ENCODE data around the gene TDRD7. TPM values are rescaled to one million over a fixed set of nuclear protein-coding genes. Genes with fewer than 3 reads are reported as not detected.

The TDRD7 gene
- polyA plus RNA-seq, 1 experiment, result 5.4 TPM

DNA sequence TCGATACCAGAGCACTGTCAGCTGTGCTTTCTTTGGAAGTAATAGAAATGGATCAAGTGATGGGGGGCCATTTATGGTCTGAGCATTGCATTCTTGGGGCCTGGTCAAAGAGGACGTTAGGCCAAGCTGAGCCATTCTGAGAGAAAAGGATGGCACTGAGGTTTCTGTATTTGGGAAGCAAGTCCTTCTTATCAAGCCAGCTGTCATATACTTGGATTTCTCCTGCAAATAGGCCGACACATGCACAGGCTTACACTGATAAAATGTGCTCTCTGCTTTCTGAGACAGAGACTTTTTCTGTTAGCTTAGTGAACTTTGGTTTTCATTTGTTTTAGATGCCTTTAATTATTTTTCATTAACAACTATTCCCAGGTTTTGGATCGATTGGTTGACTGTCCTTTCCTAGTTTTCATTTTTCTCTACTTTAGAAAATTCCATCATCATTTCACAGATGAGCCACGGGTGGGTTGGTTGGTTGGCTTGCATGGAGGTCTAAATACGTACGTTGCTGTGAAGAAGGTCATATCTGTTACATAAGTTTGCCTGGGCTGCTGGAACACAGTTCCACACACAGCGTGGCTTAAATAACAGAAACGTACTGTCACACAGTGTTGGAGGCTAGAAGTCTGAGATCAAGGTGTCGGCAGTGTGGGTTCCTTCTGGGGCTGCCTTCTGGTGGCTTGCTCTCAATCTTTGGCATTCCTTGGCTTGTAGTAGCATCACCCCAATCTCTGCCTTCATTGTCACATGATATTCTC lies 109.9 kb downstream of the TDRD7 start:
- POLR2A ChIA-PET, result no interaction called here
- H3K36me3 ChIP-seq (ENCODE audit: control insufficient read depth, insufficient read depth, low read length), result no peaks in the 10 kb centered on the region
- CTCF ChIA-PET, result no interaction called here
- H3K4me3 ChIP-seq (ENCODE audit: low read depth, low read length), result no peak overlapping the region
- no peak for DNase-seq (ENCODE audit: low read depth)
- H3K27me3 ChIP-seq (ENCODE audit: control insufficient read depth, insufficient read depth, low read length), result peaks cover 1% of the 10 kb centered on the region; the same call in 1 of the 2 replicates
- TF ChIP-seq, protein P1, sequence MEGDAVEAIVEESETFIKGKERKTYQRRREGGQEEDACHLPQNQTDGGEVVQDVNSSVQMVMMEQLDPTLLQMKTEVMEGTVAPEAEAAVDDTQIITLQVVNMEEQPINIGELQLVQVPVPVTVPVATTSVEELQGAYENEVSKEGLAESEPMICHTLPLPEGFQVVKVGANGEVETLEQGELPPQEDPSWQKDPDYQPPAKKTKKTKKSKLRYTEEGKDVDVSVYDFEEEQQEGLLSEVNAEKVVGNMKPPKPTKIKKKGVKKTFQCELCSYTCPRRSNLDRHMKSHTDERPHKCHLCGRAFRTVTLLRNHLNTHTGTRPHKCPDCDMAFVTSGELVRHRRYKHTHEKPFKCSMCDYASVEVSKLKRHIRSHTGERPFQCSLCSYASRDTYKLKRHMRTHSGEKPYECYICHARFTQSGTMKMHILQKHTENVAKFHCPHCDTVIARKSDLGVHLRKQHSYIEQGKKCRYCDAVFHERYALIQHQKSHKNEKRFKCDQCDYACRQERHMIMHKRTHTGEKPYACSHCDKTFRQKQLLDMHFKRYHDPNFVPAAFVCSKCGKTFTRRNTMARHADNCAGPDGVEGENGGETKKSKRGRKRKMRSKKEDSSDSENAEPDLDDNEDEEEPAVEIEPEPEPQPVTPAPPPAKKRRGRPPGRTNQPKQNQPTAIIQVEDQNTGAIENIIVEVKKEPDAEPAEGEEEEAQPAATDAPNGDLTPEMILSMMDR (IDR thresholded peaks at IDR 0.05; ENCODE audit: insufficient read depth, low read depth, low read length), result no peak

DNA sequence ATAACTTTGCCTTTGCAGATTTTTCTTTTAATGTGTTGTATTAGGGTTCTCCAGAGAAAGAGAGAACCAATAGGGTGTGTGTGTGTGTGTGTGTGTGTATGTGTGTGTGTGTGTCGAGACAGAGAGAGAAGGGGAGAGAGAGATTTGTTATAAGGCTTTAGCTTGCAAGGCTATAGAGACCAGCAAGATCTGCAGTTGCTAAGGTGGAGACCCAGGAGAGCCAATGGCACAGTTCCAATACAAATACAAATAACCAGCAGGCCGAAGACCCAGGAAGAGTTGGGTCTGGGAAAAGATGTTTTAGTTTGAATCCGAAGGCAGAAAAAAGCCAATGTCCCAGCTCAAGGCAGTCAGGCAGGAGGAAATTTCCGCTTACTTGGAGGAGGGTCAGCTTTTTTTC lies 112.5 kb downstream of the TDRD7 start:
- POLR2A ChIA-PET, result no interaction called here
- no peaks in the 10 kb centered on the region for H3K36me3 ChIP-seq (ENCODE audit: control insufficient read depth, insufficient read depth, low read length)
- CTCF ChIA-PET, result interaction anchor here (2.0 kb wide), 1 partner anchor 74 kb away, joined by 7 read pairs; no protein-coding TSS in a partner anchor
- H3K4me3 ChIP-seq (ENCODE audit: low read depth, low read length), result no peak overlapping the region
- TF ChIP-seq, protein P1 (IDR thresholded peaks at IDR 0.05; ENCODE audit: insufficient read depth, low read depth, low read length), result no peak
- H3K27me3 ChIP-seq (ENCODE audit: control insufficient read depth, insufficient read depth, low read length), result no peaks in the 10 kb centered on the region; the same call in 1 of the 2 replicates
- DNase-seq (ENCODE audit: low read depth), result no peak

DNA sequence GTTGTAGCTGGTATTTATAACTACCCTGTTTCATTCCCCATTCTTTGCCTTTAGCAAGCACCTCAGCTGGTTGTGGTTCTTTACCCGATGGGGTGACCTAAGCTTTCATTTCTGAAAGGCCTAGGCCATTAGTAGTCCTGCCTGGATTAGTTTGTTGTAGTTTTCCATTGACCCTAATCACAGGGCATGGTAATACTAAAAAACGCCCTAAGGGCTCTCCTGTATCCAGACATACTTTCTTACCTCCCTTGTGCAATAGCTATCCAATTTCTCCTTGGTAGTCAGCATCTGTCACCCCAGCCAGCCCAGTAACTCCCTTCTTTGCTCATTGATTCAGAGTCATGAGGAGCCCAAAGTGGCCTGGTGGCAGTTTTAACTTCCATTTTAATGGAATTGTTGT lies 113.6 kb downstream of the TDRD7 start:
- DNase-seq (ENCODE audit: low read depth), result peak; percentile 53
- CTCF ChIA-PET, result interaction anchor here (1.0 to 2.0 kb wide), 2 partner anchors 58 to 73 kb away, joined by 3 to 7 read pairs; no protein-coding TSS in a partner anchor
- Histone ChIP-seq H3K4me3 (ENCODE audit: low read depth, low read length) (no peak overlapping the region), H3K36me3 (ENCODE audit: control insufficient read depth, insufficient read depth, low read length) (no peaks in the 10 kb centered on the region), H3K27me3 (ENCODE audit: control insufficient read depth, insufficient read depth, low read length) (no peaks in the 10 kb centered on the region; the same call in 1 of the 2 replicates)
- POLR2A ChIA-PET, result no interaction called here
- TF ChIP-seq, protein P1 (IDR thresholded peaks at IDR 0.05; ENCODE audit: insufficient read depth, low read depth, low read length), result no peak

DNA sequence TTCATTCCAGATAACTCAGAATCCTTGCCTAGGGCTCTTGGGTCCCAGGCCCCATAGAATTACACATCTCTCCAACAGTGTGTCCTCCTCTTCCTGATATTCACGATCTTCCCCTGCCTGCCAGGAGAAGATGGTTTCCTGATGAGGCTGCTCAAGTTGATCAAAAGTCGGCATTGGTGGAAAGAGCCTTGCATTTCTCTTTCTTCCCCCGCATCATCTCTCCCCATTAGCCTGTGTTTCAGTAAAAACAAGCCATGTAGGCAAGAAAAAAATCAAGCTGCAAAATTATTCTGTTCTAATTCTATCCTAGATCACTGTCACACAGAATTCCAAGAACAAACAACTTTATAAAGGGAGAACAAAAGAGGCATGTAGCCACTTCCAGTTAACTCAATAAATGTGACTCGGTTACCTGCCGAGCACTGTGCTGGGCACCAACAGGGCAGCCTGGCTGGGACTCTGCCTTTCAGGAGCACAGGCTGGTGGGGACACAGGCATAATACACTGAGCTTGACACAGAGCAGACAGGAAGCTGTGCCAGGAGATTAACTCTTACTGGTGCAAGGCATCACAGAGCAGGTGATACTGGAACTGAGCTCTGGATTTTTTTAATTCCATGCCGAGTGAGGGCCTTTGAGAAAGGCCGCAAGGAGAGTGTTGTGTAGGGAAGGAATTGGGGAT lies 115.1 kb downstream of the TDRD7 start:
- POLR2A ChIA-PET, result no interaction called here
- CTCF ChIA-PET, result interaction anchor here (1.1 kb wide), 1 partner anchor 8 kb away, joined by 4 read pairs; no protein-coding TSS in a partner anchor
- TF ChIP-seq, protein P1 (IDR thresholded peaks at IDR 0.05; ENCODE audit: insufficient read depth, low read depth, low read length), result no peak
- Histone ChIP-seq H3K27me3 (ENCODE audit: control insufficient read depth, insufficient read depth, low read length) (no peaks in the 10 kb centered on the region), H3K4me3 (ENCODE audit: low read depth, low read length) (no peak overlapping the region), H3K36me3 (ENCODE audit: control insufficient read depth, insufficient read depth, low read length) (no peaks in the 10 kb centered on the region)
- DNase-seq (ENCODE audit: low read depth), result no peak
